ENCODE measurements around the gene ITPKB.

Gene ITPKB

GRCh38 chr1:226590614-226591013 is 148.5 kb downstream of the ITPKB start:
- no peak for TF ChIP-seq TAF1 (IDR thresholded peaks at IDR 0.05; ENCODE audit: low read depth)
- TF ChIP-seq CEBPB (IDR thresholded peaks at IDR 0.05) = no peak
- no peak for TF ChIP-seq EGR1 (IDR thresholded peaks at IDR 0.05)

- TF ChIP-seq ZBTB7A (IDR thresholded peaks at IDR 0.05; ENCODE audit: low read depth) (no peak), YY1 (IDR thresholded peaks at IDR 0.05; ENCODE audit: low read depth) (no peak), USF1 (IDR thresholded peaks at IDR 0.05) (no peak), TEAD4 (IDR thresholded peaks at IDR 0.05) (no peak), MAX (IDR thresholded peaks at IDR 0.05) (no peak), FOXM1 (IDR thresholded peaks at IDR 0.05; ENCODE audit: borderline replicate concordance, low read depth) (no peak), CREB1 (IDR thresholded peaks at IDR 0.05; ENCODE audit: low read depth) (no peak), EGR1 (IDR thresholded peaks at IDR 0.05) (no peak), EP300 (IDR thresholded peaks at IDR 0.05; ENCODE audit: borderline replicate concordance) (no peak), TCF12 (IDR thresholded peaks at IDR 0.05; ENCODE audit: low read depth) (no peak)
These were observed 149.9 kb downstream of the ITPKB start for GRCh38 chr1:226589008-226589733.

GRCh38 chr1:226588484-226588883 is 150.6 kb downstream of the ITPKB start:
- no peak for TF ChIP-seq CEBPB (IDR thresholded peaks at IDR 0.05)
- no peak for TF ChIP-seq EP300 (IDR thresholded peaks at IDR 0.05; ENCODE audit: borderline replicate concordance)
- TF ChIP-seq CREB1 (IDR thresholded peaks at IDR 0.05; ENCODE audit: low read depth) = no peak
- TF ChIP-seq REST (IDR thresholded peaks at IDR 0.05; ENCODE audit: low read depth) = no peak

GRCh38 chr1:226586650-226587422 is 152.2 kb downstream of the ITPKB start:
- TF ChIP-seq TEAD4 (IDR thresholded peaks at IDR 0.05) (no peak), CEBPB (IDR thresholded peaks at IDR 0.05) (no peak), RAD21 (IDR thresholded peaks at IDR 0.05; ENCODE audit: low read depth) (no peak), NFIC (IDR thresholded peaks at IDR 0.05) (no peak), TAF1 (IDR thresholded peaks at IDR 0.05; ENCODE audit: low read depth) (no peak), REST (IDR thresholded peaks at IDR 0.05; ENCODE audit: low read depth) (no peak), USF1 (IDR thresholded peaks at IDR 0.05) (no peak), FOXM1 (IDR thresholded peaks at IDR 0.05; ENCODE audit: borderline replicate concordance, low read depth) (no peak), YY1 (IDR thresholded peaks at IDR 0.05; ENCODE audit: low read depth) (no peak), EGR1 (IDR thresholded peaks at IDR 0.05) (no peak), MAX (IDR thresholded peaks at IDR 0.05) (no peak), CREB1 (IDR thresholded peaks at IDR 0.05; ENCODE audit: low read depth) (no peak), EP300 (IDR thresholded peaks at IDR 0.05; ENCODE audit: borderline replicate concordance) (no peak), TCF12 (IDR thresholded peaks at IDR 0.05; ENCODE audit: low read depth) (no peak), ZBTB7A (IDR thresholded peaks at IDR 0.05; ENCODE audit: low read depth) (no peak)

GRCh38 chr1:226586116-226586515 is 153.0 kb downstream of the ITPKB start:
- TF ChIP-seq REST (IDR thresholded peaks at IDR 0.05; ENCODE audit: low read depth) (no peak), EP300 (IDR thresholded peaks at IDR 0.05; ENCODE audit: borderline replicate concordance) (no peak), TCF12 (IDR thresholded peaks at IDR 0.05; ENCODE audit: low read depth) (no peak), USF1 (IDR thresholded peaks at IDR 0.05) (no peak), TEAD4 (IDR thresholded peaks at IDR 0.05) (no peak), CREB1 (IDR thresholded peaks at IDR 0.05; ENCODE audit: low read depth) (no peak), ZBTB7A (IDR thresholded peaks at IDR 0.05; ENCODE audit: low read depth) (no peak), NFIC (IDR thresholded peaks at IDR 0.05) (no peak), RAD21 (IDR thresholded peaks at IDR 0.05; ENCODE audit: low read depth) (no peak), MAX (IDR thresholded peaks at IDR 0.05) (no peak), FOXM1 (IDR thresholded peaks at IDR 0.05; ENCODE audit: borderline replicate concordance, low read depth) (no peak), TAF1 (IDR thresholded peaks at IDR 0.05; ENCODE audit: low read depth) (no peak), YY1 (IDR thresholded peaks at IDR 0.05; ENCODE audit: low read depth) (no peak), CEBPB (IDR thresholded peaks at IDR 0.05) (no peak), EGR1 (IDR thresholded peaks at IDR 0.05) (no peak)
